Mononuclear cell (primary cell): Measurements from ENCODE around the gene CACNA2D4. TPM values are rescaled to one million over a fixed set of nuclear protein-coding genes. Genes with fewer than 3 reads are reported as not detected.

Source experiments
- H3K27me3 ChIP-seq: 2 replicates; pipeline ENCODE4 v1.6.0; 2011; ENCODE audit warnings: low read length, control low read depth; ENCODE audit not compliant: insufficient read depth
- H3K4me1 ChIP-seq: 2 replicates; pipeline ENCODE4 v1.5.1; 2011; ENCODE audit warnings: mild to moderate bottlenecking, low read length, control low read depth; ENCODE audit not compliant: insufficient read depth
- H3K4me3 ChIP-seq: 2 replicates; pipeline ENCODE4 v1.5.1; 2011; ENCODE audit warnings: mild to moderate bottlenecking, low read length, moderate library complexity
- H3K9me3 ChIP-seq: 2 replicates; pipeline ENCODE4 v1.5.1; 2011; ENCODE audit warnings: low read depth, mild to moderate bottlenecking, control low read depth, low read length
- total RNA-seq: library from RNA; depleted of rRNA; stranded (reverse); fragments of >200 nt; gene quantifications from one replicate; pipeline ENCODE4 v1.2.3, GENCODE V29; 2012

CACNA2D4 gene
- total RNA-seq, 1 donor = 17.2 TPM

DNA sequence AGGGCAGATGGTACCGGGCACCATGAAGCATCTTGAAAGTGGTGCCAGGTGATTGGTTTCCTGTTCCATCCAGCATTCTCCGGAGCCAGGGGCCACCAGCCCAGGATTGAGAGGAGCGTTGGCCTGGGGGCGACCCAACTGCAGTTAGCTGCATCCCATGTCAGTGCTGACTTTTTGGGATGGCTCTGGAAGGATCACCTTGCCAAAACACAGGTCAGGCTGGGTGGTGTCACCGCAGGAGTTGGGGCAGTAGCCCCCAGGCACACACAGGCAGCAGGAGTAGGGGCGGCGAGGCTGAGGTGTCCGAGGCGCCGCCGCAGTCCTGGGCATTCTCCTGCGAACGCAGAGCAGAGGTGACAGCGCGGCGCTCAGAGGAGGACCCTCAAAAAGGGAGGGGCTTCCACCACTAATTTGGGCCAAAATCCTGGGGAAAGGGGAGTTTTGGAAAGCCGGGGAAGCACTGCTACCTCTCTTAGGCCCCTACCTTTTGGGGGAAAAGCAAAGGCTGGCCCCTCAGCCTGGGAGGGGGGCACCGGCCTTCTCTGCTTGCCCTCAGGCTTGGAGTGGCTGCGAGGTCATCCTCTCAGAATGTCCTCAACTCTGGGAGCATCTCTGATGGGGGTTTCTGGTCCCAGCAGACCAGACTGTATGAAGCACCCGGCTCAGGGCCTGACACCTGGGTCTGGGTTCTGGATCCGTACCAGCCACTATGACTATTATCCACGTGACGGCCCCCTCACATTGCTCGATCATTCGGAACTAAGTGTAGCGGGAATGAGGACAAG lies 124.8 kb downstream of the CACNA2D4 start:
- Histone ChIP-seq H3K9me3 (no peaks in the 10 kb centered on the region), H3K27me3 (no peaks in the 10 kb centered on the region), H3K4me3 (no peak overlapping the region), H3K4me1 (peaks cover 34% of the 10 kb centered on the region)

GRCh38 chr12:1792406-1792805 lies 126.0 kb downstream of the CACNA2D4 start:
- no peaks in the 10 kb centered on the region for H3K27me3 ChIP-seq
- H3K4me3 ChIP-seq = no peak overlapping the region
- H3K4me1 ChIP-seq = peaks cover 28% of the 10 kb centered on the region
- no peaks in the 10 kb centered on the region for H3K9me3 ChIP-seq

GRCh38 chr12:1791104-1791841 lies 127.2 kb downstream of the CACNA2D4 start:
- no peaks in the 10 kb centered on the region for H3K9me3 ChIP-seq
- H3K4me3 ChIP-seq = no peak overlapping the region
- H3K27me3 ChIP-seq = no peaks in the 10 kb centered on the region
- H3K4me1 ChIP-seq = peaks cover 19% of the 10 kb centered on the region

GRCh38 chr12:1790444-1790843 lies 128.0 kb downstream of the CACNA2D4 start:
- Histone ChIP-seq H3K4me3 (no peak overlapping the region), H3K9me3 (no peaks in the 10 kb centered on the region), H3K4me1 (peaks cover 13% of the 10 kb centered on the region), H3K27me3 (no peaks in the 10 kb centered on the region)

DNA sequence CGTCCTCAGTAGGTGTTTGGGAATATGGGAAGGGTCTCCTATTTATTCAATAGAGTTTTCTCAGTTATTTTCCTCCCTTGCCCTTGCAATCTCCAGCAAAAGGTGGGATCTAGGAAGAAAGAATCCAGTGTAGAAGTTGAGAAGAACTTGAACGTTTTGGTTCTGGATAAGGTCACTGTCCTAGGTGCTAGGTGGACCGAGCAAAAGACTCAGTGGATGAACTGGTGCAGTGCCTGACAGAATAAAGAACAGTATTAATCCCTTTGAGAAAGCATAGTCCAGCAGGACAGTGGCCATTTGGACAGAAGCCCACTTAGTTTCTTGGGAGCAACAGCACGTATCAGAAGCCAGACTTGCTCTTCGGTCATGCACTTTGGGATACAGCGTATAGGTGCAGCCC lies 130.7 kb downstream of the CACNA2D4 start:
- Histone ChIP-seq H3K27me3 (no peaks in the 10 kb centered on the region), H3K4me3 (no peak overlapping the region)

DNA sequence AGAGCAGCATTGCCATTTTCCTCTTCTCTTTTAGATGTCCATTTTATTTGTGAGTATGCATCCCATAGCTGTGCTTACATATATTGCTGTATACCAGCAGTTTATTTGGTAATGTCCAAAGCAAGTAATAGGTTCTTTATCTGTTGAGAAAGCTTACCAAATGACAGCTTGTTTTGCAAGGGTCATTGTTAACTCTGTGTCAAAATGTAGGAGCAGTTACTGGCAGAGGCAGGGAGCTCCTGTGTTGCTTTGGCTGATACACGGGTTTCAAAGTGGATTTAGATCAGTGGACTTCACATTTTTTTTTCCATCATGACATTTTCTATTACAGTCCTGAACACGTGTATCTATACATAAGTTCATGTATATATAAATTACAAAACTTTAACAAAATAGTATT lies 136.2 kb downstream of the CACNA2D4 start:
- no peak overlapping the region for H3K4me3 ChIP-seq
- no peaks in the 10 kb centered on the region for H3K9me3 ChIP-seq
- no peaks in the 10 kb centered on the region for H3K27me3 ChIP-seq
- H3K4me1 ChIP-seq = no peaks in the 10 kb centered on the region

More for the DNA sequence above, 130.7 kb downstream of the CACNA2D4 start:
- H3K4me1 ChIP-seq = peaks cover 11% of the 10 kb centered on the region
- H3K9me3 ChIP-seq = no peaks in the 10 kb centered on the region

- Histone ChIP-seq H3K4me3 (no peak overlapping the region), H3K27me3 (no peaks in the 10 kb centered on the region), H3K9me3 (no peaks in the 10 kb centered on the region), H3K4me1 (no peaks in the 10 kb centered on the region)
Observed at GRCh38 chr12:1781772-1782171, 136.7 kb downstream of the CACNA2D4 start.

- Histone ChIP-seq H3K4me3 (no peak overlapping the region), H3K4me1 (no peaks in the 10 kb centered on the region), H3K9me3 (no peaks in the 10 kb centered on the region), H3K27me3 (no peaks in the 10 kb centered on the region)
Observed at GRCh38 chr12:1779783-1780182, 138.7 kb downstream of the CACNA2D4 start.

DNA sequence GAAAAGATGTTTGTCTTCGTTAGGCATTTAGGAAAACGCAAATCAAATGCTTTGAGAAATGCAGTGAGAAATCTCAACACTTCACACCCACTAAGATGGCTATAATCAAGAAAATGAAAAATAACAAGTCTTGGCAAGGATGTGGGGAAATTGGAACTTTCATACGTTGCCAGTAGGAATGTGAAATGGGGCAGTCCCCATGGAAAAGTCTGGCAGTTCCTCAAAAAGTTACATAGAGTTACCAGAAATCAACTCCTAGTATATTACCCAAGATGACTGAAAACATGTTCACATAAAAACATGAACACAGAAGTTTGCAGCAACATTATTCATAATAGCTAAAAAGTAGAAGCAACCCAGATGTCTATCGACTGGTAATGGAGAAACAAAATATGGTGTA lies 139.5 kb downstream of the CACNA2D4 start:
- no peaks in the 10 kb centered on the region for H3K9me3 ChIP-seq
- H3K4me1 ChIP-seq = no peaks in the 10 kb centered on the region
- no peak overlapping the region for H3K4me3 ChIP-seq
- H3K27me3 ChIP-seq = no peaks in the 10 kb centered on the region

DNA sequence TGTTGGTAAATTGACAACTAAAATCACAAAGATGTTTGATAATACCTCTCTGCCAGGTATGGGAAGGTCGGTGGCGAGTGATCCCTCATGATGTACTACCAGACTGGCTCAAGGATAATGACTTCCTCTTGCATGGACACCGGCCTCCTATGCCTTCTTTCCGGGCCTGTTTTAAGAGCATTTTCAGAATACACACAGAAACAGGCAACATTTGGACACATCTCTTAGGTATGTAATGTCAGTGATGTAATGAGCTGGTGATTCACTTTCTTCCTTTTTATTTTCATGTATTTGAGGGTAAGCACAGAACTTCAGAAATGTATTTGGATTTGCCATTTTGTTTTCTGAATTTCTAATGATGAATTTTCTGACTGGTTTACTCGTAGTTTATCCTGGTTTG lies 140.7 kb downstream of the CACNA2D4 start:
- Histone ChIP-seq H3K9me3 (no peaks in the 10 kb centered on the region), H3K4me3 (no peak overlapping the region), H3K27me3 (no peaks in the 10 kb centered on the region), H3K4me1 (no peaks in the 10 kb centered on the region)

DNA sequence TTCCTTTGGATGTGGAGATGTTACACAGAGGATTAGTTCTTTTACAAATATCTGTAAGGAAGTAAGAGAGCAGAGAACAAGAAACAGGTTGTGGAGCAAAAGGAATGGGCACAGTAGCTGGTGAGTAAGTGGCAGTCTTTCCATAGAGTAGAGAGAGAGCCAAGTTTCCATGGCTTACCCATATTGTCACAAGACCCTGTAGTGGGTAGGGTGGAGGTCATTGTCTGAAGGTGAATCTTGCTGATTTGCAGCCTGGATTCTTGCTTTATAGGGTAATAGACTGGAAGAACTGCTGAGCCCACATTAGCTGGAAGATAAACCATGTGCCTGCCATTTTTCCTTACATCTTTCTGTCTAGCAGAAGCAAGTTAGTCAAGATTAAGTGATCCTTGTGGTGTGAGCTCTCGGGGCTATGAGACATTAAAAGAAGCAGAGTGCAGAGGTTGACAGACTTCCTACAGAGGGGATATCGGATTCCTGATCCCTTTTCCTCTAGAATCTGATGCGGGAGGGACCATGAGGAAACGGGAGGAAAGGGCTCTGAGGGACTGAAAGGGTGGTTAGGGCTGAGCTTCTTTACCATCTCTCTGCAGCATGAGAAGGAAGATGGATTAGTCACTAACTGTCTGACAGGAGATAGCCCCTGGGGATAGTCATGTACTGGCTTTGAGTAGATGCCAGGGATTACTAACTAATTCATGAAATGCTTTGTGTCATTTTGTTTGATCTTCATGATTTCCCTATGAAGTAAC lies 142.1 kb downstream of the CACNA2D4 start:
- Histone ChIP-seq H3K9me3 (no peaks in the 10 kb centered on the region), H3K27me3 (no peaks in the 10 kb centered on the region), H3K4me1 (no peaks in the 10 kb centered on the region), H3K4me3 (no peak overlapping the region)

- H3K27me3 ChIP-seq = no peaks in the 10 kb centered on the region
- H3K4me3 ChIP-seq = no peak overlapping the region
- no peaks in the 10 kb centered on the region for H3K4me1 ChIP-seq
- no peaks in the 10 kb centered on the region for H3K9me3 ChIP-seq
Observed at GRCh38 chr12:1773937-1774655, 144.4 kb downstream of the CACNA2D4 start.

GRCh38 chr12:1769809-1770494 lies 148.5 kb downstream of the CACNA2D4 start:
- Histone ChIP-seq H3K27me3 (no peaks in the 10 kb centered on the region), H3K4me1 (no peaks in the 10 kb centered on the region), H3K4me3 (no peak overlapping the region), H3K9me3 (no peaks in the 10 kb centered on the region)

- H3K4me1 ChIP-seq = no peaks in the 10 kb centered on the region
- H3K27me3 ChIP-seq = no peaks in the 10 kb centered on the region
- H3K4me3 ChIP-seq = no peak overlapping the region
- H3K9me3 ChIP-seq = no peaks in the 10 kb centered on the region
Observed at GRCh38 chr12:1768615-1769014, 149.8 kb downstream of the CACNA2D4 start.
